DND-41 (cell line): ENCODE data around the gene COL6A2.

Experiments used
- ATAC-seq: fragments of 200-7000 bp; cut with Tn5 transposase; 3 replicates; pipeline ENCODE4 v1.9.1; 2021; ENCODE audit warnings: low read depth; ENCODE audit not compliant: insufficient read depth
- DNase-seq: peaks from one replicate; pipeline ENCODE4 v3.0.0-alpha.2; 2020
- H2AFZ ChIP-seq: 2 replicates; pipeline ENCODE4 v1.6.0; 2012; ENCODE audit warnings: low read depth, low read length
- H3K27ac ChIP-seq: 2 replicates; pipeline ENCODE4 v1.5.1; 2012; ENCODE audit warnings: low read length, inconsistent platforms
- H3K27me3 ChIP-seq: fragments of 200-600 bp; sonication (generic); 2 replicates; pipeline ENCODE4 v1.6.0; 2012; ENCODE audit warnings: low read length, mild to moderate bottlenecking, inconsistent platforms; ENCODE audit not compliant: insufficient read depth, poor library complexity
- H3K36me3 ChIP-seq: 2 replicates; pipeline ENCODE4 v1.5.1; 2012; ENCODE audit warnings: low read length, inconsistent platforms; ENCODE audit not compliant: insufficient read depth
- H3K4me1 ChIP-seq: 2 replicates; pipeline ENCODE4 v1.5.1; 2012; ENCODE audit warnings: mild to moderate bottlenecking, low read length; ENCODE audit not compliant: insufficient read depth
- H3K4me2 ChIP-seq: 2 replicates; pipeline ENCODE4 v1.6.0; 2012; ENCODE audit warnings: mild to moderate bottlenecking, moderate library complexity, low read length, inconsistent platforms; ENCODE audit not compliant: insufficient read depth
- H3K4me3 ChIP-seq, 2 experiments: fragments of 200-600 bp in 1 of 2; shearing (Covaris generic) in 1 of 2; 2 replicates each; pipeline ENCODE4 v1.5.1; 2012 to 2016; ENCODE audit warnings: inconsistent platforms in 2 of 2, low read length in 2 of 2, mild to moderate bottlenecking in 2 of 2, low read depth in 1 of 2, moderate library complexity in 1 of 2
- H3K79me2 ChIP-seq: 2 replicates; pipeline ENCODE4 v1.6.0; 2012; ENCODE audit warnings: low read length, inconsistent platforms; ENCODE audit not compliant: insufficient read depth
- H3K9ac ChIP-seq: 2 replicates; pipeline ENCODE4 v1.6.0; 2012; ENCODE audit warnings: low read depth, mild to moderate bottlenecking, inconsistent platforms, low read length, moderate library complexity
- H3K9me3 ChIP-seq: 2 replicates; pipeline ENCODE4 v1.5.1; 2012; ENCODE audit warnings: low read length, moderate library complexity, mild to moderate bottlenecking, inconsistent platforms; ENCODE audit not compliant: insufficient read depth, severe bottlenecking
- H4K20me1 ChIP-seq: 2 replicates; pipeline ENCODE4 v1.6.0; 2012; ENCODE audit warnings: low read length; ENCODE audit not compliant: insufficient read depth
- EZH2 ChIP-seq: IDR thresholded peaks from 3 replicates; pipeline ENCODE4 v1.6.1; 2012; ENCODE audit warnings: borderline replicate concordance, low read depth, mild to moderate bottlenecking, moderate library complexity, low read length, inconsistent platforms; ENCODE audit not compliant: severe bottlenecking
- TF ChIP-seq, protein P1 (sequence below): IDR thresholded peaks from 2 replicates; pipeline ENCODE4 v1.5.1; 2012; ENCODE audit warnings: borderline replicate concordance, low read length, moderate library complexity, mild to moderate bottlenecking; ENCODE audit not compliant: poor library complexity, severe bottlenecking; ENCODE audit errors: extremely low read depth

Gene COL6A2

DNA sequence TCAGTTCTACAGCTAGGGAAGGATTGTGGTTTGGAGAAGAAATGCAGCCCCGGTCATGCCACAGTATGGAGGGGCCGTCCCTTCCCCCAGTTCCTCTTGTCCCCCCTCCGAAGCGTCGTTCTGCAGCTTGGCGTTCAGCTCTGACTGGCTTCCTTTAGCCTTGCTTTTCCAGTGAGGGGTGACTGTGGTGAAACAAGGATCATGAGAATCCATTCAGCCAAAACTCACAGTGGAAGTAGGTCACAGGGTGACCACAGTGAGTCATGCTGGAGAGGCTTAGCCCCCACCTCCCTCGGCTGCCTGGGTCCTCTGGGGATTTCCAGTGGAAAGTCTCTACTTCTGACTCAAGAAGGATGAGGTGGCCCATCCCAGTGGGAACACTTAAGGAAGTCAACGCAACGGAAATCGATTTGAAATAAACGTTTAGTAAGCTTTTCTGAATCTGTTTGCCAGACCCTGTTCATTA, 37.3 kb upstream of the COL6A2 start:
- TF ChIP-seq, protein P1, sequence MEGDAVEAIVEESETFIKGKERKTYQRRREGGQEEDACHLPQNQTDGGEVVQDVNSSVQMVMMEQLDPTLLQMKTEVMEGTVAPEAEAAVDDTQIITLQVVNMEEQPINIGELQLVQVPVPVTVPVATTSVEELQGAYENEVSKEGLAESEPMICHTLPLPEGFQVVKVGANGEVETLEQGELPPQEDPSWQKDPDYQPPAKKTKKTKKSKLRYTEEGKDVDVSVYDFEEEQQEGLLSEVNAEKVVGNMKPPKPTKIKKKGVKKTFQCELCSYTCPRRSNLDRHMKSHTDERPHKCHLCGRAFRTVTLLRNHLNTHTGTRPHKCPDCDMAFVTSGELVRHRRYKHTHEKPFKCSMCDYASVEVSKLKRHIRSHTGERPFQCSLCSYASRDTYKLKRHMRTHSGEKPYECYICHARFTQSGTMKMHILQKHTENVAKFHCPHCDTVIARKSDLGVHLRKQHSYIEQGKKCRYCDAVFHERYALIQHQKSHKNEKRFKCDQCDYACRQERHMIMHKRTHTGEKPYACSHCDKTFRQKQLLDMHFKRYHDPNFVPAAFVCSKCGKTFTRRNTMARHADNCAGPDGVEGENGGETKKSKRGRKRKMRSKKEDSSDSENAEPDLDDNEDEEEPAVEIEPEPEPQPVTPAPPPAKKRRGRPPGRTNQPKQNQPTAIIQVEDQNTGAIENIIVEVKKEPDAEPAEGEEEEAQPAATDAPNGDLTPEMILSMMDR: no peak
- TF ChIP-seq EZH2: no peak
- Histone ChIP-seq H3K9ac (no peak overlapping the region), H3K36me3 (no peaks in the 10 kb centered on the region), H3K79me2 (no peaks in the 10 kb centered on the region), H2AFZ (no peak overlapping the region), H3K4me2 (no peak overlapping the region), H3K9me3 (peaks cover 15% of the 10 kb centered on the region), H3K27me3 (peaks cover 15% of the 10 kb centered on the region), H3K4me1 (peaks cover 18% of the 10 kb centered on the region), H3K27ac (no peak overlapping the region), H4K20me1 (peaks cover 33% of the 10 kb centered on the region), H3K4me3 (no peak overlapping the region)
- no peak for DNase-seq
- ATAC-seq: no peak

DNA sequence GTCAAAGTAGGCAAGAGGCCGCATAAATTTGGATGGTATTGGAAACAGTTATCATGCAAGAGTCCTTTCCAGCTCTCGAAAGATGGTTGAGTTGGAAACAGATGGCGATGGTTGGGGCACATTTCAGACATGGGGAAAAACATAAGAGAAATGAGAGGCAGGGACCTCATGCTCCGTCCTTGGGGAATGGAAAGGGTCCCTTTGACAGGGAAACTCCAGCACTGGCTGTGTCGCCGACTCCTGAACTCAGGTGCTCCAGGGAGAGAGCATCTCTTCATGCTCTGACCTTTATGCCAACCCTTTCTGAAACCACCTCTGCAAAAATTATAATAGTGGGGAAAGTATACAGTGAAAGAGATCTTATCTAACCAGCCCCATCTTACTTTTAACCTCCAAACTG, 36.8 kb upstream of the COL6A2 start:
- no peak overlapping the region for H3K9ac ChIP-seq
- no peaks in the 10 kb centered on the region for H3K36me3 ChIP-seq
- DNase-seq (no peak), ATAC-seq (no peak)
- H3K4me1 ChIP-seq: peaks cover 21% of the 10 kb centered on the region
- peaks cover 31% of the 10 kb centered on the region for H4K20me1 ChIP-seq
- no peaks in the 10 kb centered on the region for H3K79me2 ChIP-seq
- no peak overlapping the region for H3K27ac ChIP-seq
- H3K4me2 ChIP-seq: no peak overlapping the region
- H2AFZ ChIP-seq: no peak overlapping the region
- peaks cover 20% of the 10 kb centered on the region for H3K27me3 ChIP-seq
- H3K4me3 ChIP-seq: no peak overlapping the region
- TF ChIP-seq EZH2: no peak
- TF ChIP-seq, protein P1: no peak
- peaks cover 15% of the 10 kb centered on the region for H3K9me3 ChIP-seq

DNA sequence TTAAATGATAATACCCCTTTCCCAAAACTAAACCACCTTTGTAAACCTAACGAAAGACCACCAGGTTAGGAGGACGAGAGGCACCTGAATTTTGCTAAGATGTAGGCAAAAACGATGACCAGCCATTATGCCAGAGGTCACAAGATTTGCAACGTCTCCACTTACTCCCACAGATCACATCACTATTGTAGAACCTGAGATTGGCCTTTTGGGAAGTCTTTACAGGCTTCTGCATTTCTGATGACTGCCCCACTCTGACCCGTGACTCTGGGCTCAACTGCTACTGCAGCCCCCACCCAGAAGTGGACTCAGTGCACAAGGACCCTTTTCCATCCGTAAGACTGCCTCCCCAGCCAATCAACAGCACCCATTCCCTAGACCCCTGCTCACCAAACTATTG, 36.4 kb upstream of the COL6A2 start:
- ATAC-seq (no peak), DNase-seq (no peak)
- no peak overlapping the region for H3K4me3 ChIP-seq
- no peak overlapping the region for H3K4me2 ChIP-seq
- TF ChIP-seq, protein P1: no peak
- no peak for TF ChIP-seq EZH2
- H3K36me3 ChIP-seq: no peaks in the 10 kb centered on the region
- H4K20me1 ChIP-seq: peaks cover 27% of the 10 kb centered on the region
- no peak overlapping the region for H2AFZ ChIP-seq
- H3K27ac ChIP-seq: no peak overlapping the region
- no peaks in the 10 kb centered on the region for H3K79me2 ChIP-seq
- peaks cover 24% of the 10 kb centered on the region for H3K27me3 ChIP-seq
- H3K9ac ChIP-seq: no peak overlapping the region
- H3K4me1 ChIP-seq: peaks cover 21% of the 10 kb centered on the region
- H3K9me3 ChIP-seq: peaks cover 15% of the 10 kb centered on the region

DNA sequence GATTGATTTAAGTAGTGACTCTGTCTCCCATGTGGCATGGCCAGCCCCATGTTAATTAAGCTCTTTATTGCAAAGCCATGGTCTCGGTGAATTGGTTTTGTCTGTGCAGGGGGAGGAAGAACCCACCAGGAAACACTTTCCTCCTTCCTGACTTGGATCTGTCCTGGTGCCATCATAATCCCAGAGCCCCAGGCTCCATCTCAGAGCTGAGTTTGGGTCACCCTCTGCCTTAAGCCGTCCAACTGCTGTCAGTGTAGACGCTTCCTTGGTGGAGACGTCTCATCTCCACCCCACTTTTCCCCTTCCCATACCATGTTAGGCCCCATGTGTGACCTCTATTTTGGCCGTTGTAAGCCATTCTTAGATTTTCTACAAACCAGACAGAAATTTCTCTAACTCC, 36.0 kb upstream of the COL6A2 start:
- H3K27ac ChIP-seq: no peak overlapping the region
- H3K4me1 ChIP-seq: peaks cover 20% of the 10 kb centered on the region
- no peak overlapping the region for H3K4me3 ChIP-seq
- no peaks in the 10 kb centered on the region for H3K36me3 ChIP-seq
- H3K9ac ChIP-seq: no peak overlapping the region
- H3K27me3 ChIP-seq: peaks cover 22% of the 10 kb centered on the region
- peaks cover 22% of the 10 kb centered on the region for H4K20me1 ChIP-seq
- H3K9me3 ChIP-seq: peaks cover 15% of the 10 kb centered on the region
- no peak overlapping the region for H2AFZ ChIP-seq
- H3K4me2 ChIP-seq: no peak overlapping the region
- ATAC-seq (no peak), DNase-seq (no peak)
- H3K79me2 ChIP-seq: no peaks in the 10 kb centered on the region
- no peak for TF ChIP-seq EZH2
- TF ChIP-seq, protein P1: no peak
